HepG2 (cell line): ENCODE measurements around the gene WNT4. TPM values are rescaled to one million over a fixed set of nuclear protein-coding genes. Genes with fewer than 3 reads are reported as not detected.

Experiments used
- ATAC-seq: fragments of 200-7000 bp; cut with Tn5 transposase; 3 replicates; pipeline ENCODE4 v1.9.1; 2020; ENCODE audit warnings: mild to moderate bottlenecking, moderate library complexity
- BruUV-seq: library from RNA; stranded (reverse); fragments of 400-500 nt; replicated peaks from 2 replicates; lab custom pipeline; 2021; lab: Mats Ljungman, UMichigan
- CTCF ChIA-PET: fragments of 300-600 bp; formaldehyde crosslinking; extraction: SDS; loops from one replicate; lab custom pipeline; 2021; ENCODE audit warnings: low total read pairs, inconsistent platforms, low intra/inter-chr PET ratio; lab: Yijun Ruan, JAX
- POLR2A ChIA-PET: fragments of 350-600 bp; sonication (Branson Sonifier 250); formaldehyde crosslinking; loops from one replicate; lab custom pipeline; 2020; ENCODE audit warnings: antibody characterized with exemption, inconsistent platforms; lab: Yijun Ruan, JAX
- DNase-seq: peaks from one replicate; pipeline ENCODE4 v3.0.0-alpha.2; 2015; ENCODE audit warnings: low spot score
- FAIRE-seq: peaks from 3 replicates; lab custom pipeline; 2011; peaks lifted over from hg19 to GRCh38; lab: Jason Lieb, UNC
- H2AFZ ChIP-seq: one replicate; pipeline ENCODE4 v1.6.1; 2011; ENCODE audit warnings: low read length, inconsistent platforms
- H3K27ac ChIP-seq: fragments of 300-600 bp; 3 replicates; pipeline ENCODE4 v1.8.0; 2011; ENCODE audit warnings: mixed run types, mild to moderate bottlenecking, mixed read lengths, low read length, inconsistent platforms; ENCODE audit not compliant: insufficient read depth; ENCODE audit errors: extremely low read length
- H3K27me3 ChIP-seq, 2 experiments: fragments of 200-600 bp in 1 of 2; 2 replicates in 1 of 2; 3 replicates in 1 of 2; pipeline versions ENCODE4 v1.6.0 to v1.8.0; 2011; ENCODE audit warnings: low read length in 2 of 2, mild to moderate bottlenecking in 2 of 2, moderate library complexity in 2 of 2, inconsistent platforms in 1 of 2; ENCODE audit not compliant: insufficient read depth in 2 of 2, control insufficient read depth in 1 of 2
- H3K36me3 ChIP-seq, 2 experiments: fragments of 200-600 bp in 1 of 2; replicated peaks in 1 of 2; 2 replicates in 1 of 2; 3 replicates in 1 of 2; pipeline versions ENCODE4 v1.5.1 to v1.8.0; 2011; ENCODE audit warnings: low read length in 2 of 2, inconsistent platforms in 1 of 2; ENCODE audit not compliant: insufficient read depth in 2 of 2, control insufficient read depth in 1 of 2
- H3K4me1 ChIP-seq: 2 replicates; pipeline ENCODE4 v1.5.1; 2012; ENCODE audit warnings: low read length, inconsistent platforms; ENCODE audit not compliant: insufficient read depth
- H3K4me2 ChIP-seq: 2 replicates; pipeline ENCODE4 v1.6.0; 2011; ENCODE audit warnings: low read depth, low read length, inconsistent platforms
- H3K4me3 ChIP-seq, 3 experiments: fragments of 200-600 bp in 1 of 3; sonication (generic), shearing (Covaris generic) in 1 of 3; replicated peaks in 1 of 3; 2 replicates each; pipeline ENCODE4 v1.5.1; 2011 to 2016; ENCODE audit warnings: low read length in 3 of 3, inconsistent platforms in 2 of 3, low read depth in 2 of 3, mild to moderate bottlenecking in 2 of 3, control low read depth in 1 of 3, mixed read lengths in 1 of 3; ENCODE audit not compliant: insufficient read depth in 1 of 3
- H3K79me2 ChIP-seq: one replicate; pipeline ENCODE4 v1.6.1; 2011; ENCODE audit warnings: low read length, inconsistent platforms; ENCODE audit not compliant: insufficient read depth
- H3K9ac ChIP-seq: 2 replicates; pipeline ENCODE4 v1.6.0; 2011; ENCODE audit warnings: mild to moderate bottlenecking, low read depth, low read length, inconsistent platforms; ENCODE audit not compliant: insufficient read depth
- H3K9me3 ChIP-seq: 2 replicates; pipeline ENCODE4 v1.5.1; 2012; ENCODE audit warnings: mild to moderate bottlenecking, low read length
- H4K20me1 ChIP-seq: 2 replicates; pipeline ENCODE4 v1.6.0; 2011; ENCODE audit warnings: inconsistent platforms, mild to moderate bottlenecking, low read length, moderate library complexity; ENCODE audit not compliant: insufficient read depth
- HDAC1 ChIP-seq: sonication (generic); formaldehyde crosslinking; IDR thresholded peaks from 2 replicates; pipeline ENCODE4 v1.5.1; 2020; ENCODE audit warnings: mild to moderate bottlenecking, missing genetic modification reagents
- MXD1 ChIP-seq: sonication (generic); formaldehyde crosslinking; IDR thresholded peaks from 2 replicates; pipeline ENCODE4 v1.4.0; 2020; ENCODE audit warnings: mild to moderate bottlenecking, missing genetic modification reagents
- MXI1 ChIP-seq: IDR thresholded peaks from 3 replicates; pipeline ENCODE4 v1.6.1; 2012; ENCODE audit warnings: low read depth, low read length, inconsistent platforms, borderline replicate concordance
- SRSF1 ChIP-seq: fragments of 200-400 bp; formaldehyde crosslinking; optimal IDR thresholded peaks from 2 replicates; pipeline ENCODE3; 2017; ENCODE audit warnings: mild to moderate bottlenecking, low read depth, low read length, moderate library complexity
- ZBTB42 ChIP-seq: sonication (generic); formaldehyde crosslinking; IDR thresholded peaks from 2 replicates; pipeline ENCODE4 v1.5.0; 2020; ENCODE audit warnings: mild to moderate bottlenecking, missing genetic modification reagents
- ZFP1 ChIP-seq: IDR thresholded peaks from 2 replicates; pipeline ENCODE4 v1.6.1; 2016
- ZFP36 ChIP-seq: fragments of 150-350 bp; IDR thresholded peaks from 2 replicates; pipeline ENCODE4 v1.6.1; 2018; ENCODE audit warnings: borderline replicate concordance, low read length, low read depth; ENCODE audit not compliant: partially characterized antibody
- ZNF138 ChIP-seq: sonication (generic); formaldehyde crosslinking; IDR thresholded peaks from 2 replicates; pipeline ENCODE4 v1.5.0; 2020; ENCODE audit warnings: mild to moderate bottlenecking, low read depth, missing genetic modification reagents
- ZNF687 ChIP-seq: sonication (generic); formaldehyde crosslinking; IDR thresholded peaks from 2 replicates; pipeline ENCODE4 v1.5.1; 2020; ENCODE audit warnings: mild to moderate bottlenecking, missing genetic modification reagents, moderate library complexity
- ZNF761 ChIP-seq: sonication (generic); formaldehyde crosslinking; conservative IDR thresholded peaks from 2 replicates; pipeline ENCODE4 v1.4.0; 2020; ENCODE audit warnings: mild to moderate bottlenecking, missing genetic modification reagents
- WGBS: methylation state at CpG from one replicate; pipeline ENCODE4 v1.1.6; 2017; ENCODE audit warnings: low lambda C conversion rate; 5-methylcytosine and 5-hydroxymethylcytosine counted together
- in situ Hi-C: cut with HindIII; loops from 2 replicates; pipeline ENCODE4 v1.10.0; 2017; ENCODE audit warnings: low pct_unique_long_range_greater_than_20kb; ENCODE audit not compliant: extremely low pct_ligation_motif_present
- intact Hi-C: fragments of 100-400 bp; cut with micrococcal nuclease; formaldehyde crosslinking; loops from one replicate; pipeline ENCODE4 v1.10.0; 2022; ENCODE audit not compliant: unreplicated experiment
- polyA plus RNA-seq, 8 experiments: library from polyadenylated mRNA; depleted of rRNA in 3 of 8; stranded (reverse) in 7 of 8; unstranded in 1 of 8; fragments of >200 nt; fragmentation: Illumina TruSeq in 4 of 8; extraction: Trizol in 4 of 8; gene quantifications; 2 replicates each; pipeline versions ENCODE4 v1.2.1 to v1.2.3, GENCODE V29; 2011 to 2016; ENCODE audit warnings: low read depth in 4 of 8, missing spikeins in 1 of 8, mixed read lengths in 1 of 8; ENCODE audit not compliant: insufficient read depth in 1 of 8
- total RNA-seq, 5 experiments: library from RNA; depleted of rRNA; stranded (reverse); fragments of >200 nt; fragmentation: Illumina TruSeq; extraction: Trizol; gene quantifications; 2 replicates each; pipeline ENCODE4 v1.2.3, GENCODE V29; 2016; ENCODE audit warnings: low read depth in 1 of 5
- TF ChIP-seq, protein P1 (sequence below): sonication (generic); formaldehyde crosslinking; IDR thresholded peaks from 2 replicates; pipeline ENCODE4 v1.9.0; 2021; ENCODE audit warnings: mild to moderate bottlenecking, missing genetic modification reagents
- TF ChIP-seq, protein P2 (sequence below): IDR thresholded peaks from 2 replicates; pipeline ENCODE4 v1.6.1; 2016; ENCODE audit warnings: low read depth, borderline replicate concordance

The WNT4 gene
- total and polyA plus RNA-seq, 2 of the 13 experiments (the other 11 are each of a cell fraction or from before 2014, with no cell fraction given), result not detected

DNA sequence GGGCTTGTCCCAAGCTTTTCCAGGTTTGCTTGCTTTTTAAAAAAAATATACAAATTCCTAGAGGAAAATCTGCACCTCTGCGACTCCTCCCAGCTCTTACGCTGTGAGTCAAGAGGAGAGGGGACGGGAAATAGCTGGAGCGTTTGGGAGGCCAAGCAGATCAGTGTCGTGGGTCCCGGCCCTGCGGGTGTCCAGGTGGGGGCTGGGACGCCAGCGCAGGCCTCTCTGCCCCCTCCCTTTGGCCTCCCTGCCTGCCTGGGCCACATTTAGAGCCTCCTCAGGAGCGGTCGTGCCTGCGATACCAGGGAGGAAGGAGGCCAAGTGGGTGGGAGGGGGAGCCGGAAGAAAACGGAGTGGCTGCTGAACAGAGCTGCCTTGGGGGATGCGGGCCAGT lies 9.0 kb downstream of the WNT4 start:
- Histone ChIP-seq H3K9ac (no peak overlapping the region), H3K27me3 (peaks cover 19 to 63% of the 10 kb centered on the region in 2 experiments), H3K36me3 (no peaks in the 10 kb centered on the region), H3K9me3 (no peaks in the 10 kb centered on the region), H3K4me1 (no peaks in the 10 kb centered on the region), H3K79me2 (no peaks in the 10 kb centered on the region), H4K20me1 (peaks cover 15% of the 10 kb centered on the region; the same call in 1 of the 2 replicates), H3K4me2 (no peak overlapping the region), H3K4me3 (no peak overlapping the region), H3K27ac (no peak overlapping the region), H2AFZ (no peak overlapping the region)
- WGBS, result 46% methylated on average over 12 of the region's 15 CpGs
- in situ Hi-C loops (loop anchor here (5.0 to 10.0 kb wide), 2 partner anchors 283 to 511 kb away; partner anchors contain the start of gene C1QC), intact Hi-C loops (loop anchor here (10.0 kb wide), 1 partner anchor 141 kb away; no protein-coding TSS in a partner anchor)
- DNase-seq (no peak), FAIRE-seq (no peak), ATAC-seq (no peak)
- ChIA-PET CTCF (interaction anchor here (3.3 kb wide), 1 partner anchor 282 kb away, joined by 40 read pairs; no protein-coding TSS in a partner anchor), POLR2A (no interaction called here)
- no TSS peak for BruUV-seq
- no peak for TF ChIP-seq MXD1
- no peak for TF ChIP-seq HDAC1 (CRISPR knock-in tag)
- TF ChIP-seq, protein P1, sequence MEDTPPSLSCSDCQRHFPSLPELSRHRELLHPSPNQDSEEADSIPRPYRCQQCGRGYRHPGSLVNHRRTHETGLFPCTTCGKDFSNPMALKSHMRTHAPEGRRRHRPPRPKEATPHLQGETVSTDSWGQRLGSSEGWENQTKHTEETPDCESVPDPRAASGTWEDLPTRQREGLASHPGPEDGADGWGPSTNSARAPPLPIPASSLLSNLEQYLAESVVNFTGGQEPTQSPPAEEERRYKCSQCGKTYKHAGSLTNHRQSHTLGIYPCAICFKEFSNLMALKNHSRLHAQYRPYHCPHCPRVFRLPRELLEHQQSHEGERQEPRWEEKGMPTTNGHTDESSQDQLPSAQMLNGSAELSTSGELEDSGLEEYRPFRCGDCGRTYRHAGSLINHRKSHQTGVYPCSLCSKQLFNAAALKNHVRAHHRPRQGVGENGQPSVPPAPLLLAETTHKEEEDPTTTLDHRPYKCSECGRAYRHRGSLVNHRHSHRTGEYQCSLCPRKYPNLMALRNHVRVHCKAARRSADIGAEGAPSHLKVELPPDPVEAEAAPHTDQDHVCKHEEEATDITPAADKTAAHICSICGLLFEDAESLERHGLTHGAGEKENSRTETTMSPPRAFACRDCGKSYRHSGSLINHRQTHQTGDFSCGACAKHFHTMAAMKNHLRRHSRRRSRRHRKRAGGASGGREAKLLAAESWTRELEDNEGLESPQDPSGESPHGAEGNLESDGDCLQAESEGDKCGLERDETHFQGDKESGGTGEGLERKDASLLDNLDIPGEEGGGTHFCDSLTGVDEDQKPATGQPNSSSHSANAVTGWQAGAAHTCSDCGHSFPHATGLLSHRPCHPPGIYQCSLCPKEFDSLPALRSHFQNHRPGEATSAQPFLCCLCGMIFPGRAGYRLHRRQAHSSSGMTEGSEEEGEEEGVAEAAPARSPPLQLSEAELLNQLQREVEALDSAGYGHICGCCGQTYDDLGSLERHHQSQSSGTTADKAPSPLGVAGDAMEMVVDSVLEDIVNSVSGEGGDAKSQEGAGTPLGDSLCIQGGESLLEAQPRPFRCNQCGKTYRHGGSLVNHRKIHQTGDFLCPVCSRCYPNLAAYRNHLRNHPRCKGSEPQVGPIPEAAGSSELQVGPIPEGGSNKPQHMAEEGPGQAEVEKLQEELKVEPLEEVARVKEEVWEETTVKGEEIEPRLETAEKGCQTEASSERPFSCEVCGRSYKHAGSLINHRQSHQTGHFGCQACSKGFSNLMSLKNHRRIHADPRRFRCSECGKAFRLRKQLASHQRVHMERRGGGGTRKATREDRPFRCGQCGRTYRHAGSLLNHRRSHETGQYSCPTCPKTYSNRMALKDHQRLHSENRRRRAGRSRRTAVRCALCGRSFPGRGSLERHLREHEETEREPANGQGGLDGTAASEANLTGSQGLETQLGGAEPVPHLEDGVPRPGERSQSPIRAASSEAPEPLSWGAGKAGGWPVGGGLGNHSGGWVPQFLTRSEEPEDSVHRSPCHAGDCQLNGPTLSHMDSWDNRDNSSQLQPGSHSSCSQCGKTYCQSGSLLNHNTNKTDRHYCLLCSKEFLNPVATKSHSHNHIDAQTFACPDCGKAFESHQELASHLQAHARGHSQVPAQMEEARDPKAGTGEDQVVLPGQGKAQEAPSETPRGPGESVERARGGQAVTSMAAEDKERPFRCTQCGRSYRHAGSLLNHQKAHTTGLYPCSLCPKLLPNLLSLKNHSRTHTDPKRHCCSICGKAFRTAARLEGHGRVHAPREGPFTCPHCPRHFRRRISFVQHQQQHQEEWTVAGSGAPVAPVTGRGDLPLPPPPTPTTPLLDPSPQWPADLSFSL (CRISPR knock-in tag), result no peak
- no peak for TF ChIP-seq ZNF687
- no peak for TF ChIP-seq ZBTB42 (CRISPR knock-in tag)
- TF ChIP-seq ZNF138 (CRISPR knock-in tag), result no peak
- no peak for TF ChIP-seq SRSF1
- no peak for TF ChIP-seq ZFP1 (CRISPR knock-in tag)
- no peak for TF ChIP-seq MXI1
- TF ChIP-seq, protein P2, sequence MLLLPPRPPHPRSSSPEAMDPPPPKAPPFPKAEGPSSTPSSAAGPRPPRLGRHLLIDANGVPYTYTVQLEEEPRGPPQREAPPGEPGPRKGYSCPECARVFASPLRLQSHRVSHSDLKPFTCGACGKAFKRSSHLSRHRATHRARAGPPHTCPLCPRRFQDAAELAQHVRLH, result no peak
- no peak for TF ChIP-seq ZFP36
- TF ChIP-seq ZNF761, result no peak
